GM12891 (cell line): ENCODE data around the gene SULF2. TPM values are rescaled to one million over a fixed set of nuclear protein-coding genes. Genes with fewer than 3 reads are reported as not detected.
"Not testable (repeated sequence)": the region's sequence is repeated elsewhere in the genome, so short reads cannot be mapped to it uniquely, and the experiment has no call there.

Experiments used
- DNase-seq: peaks from one replicate; pipeline ENCODE4 v3.0.0; 2011; ENCODE audit warnings: low spot score; ENCODE audit not compliant: insufficient read length
- FAIRE-seq: peaks from 2 replicates; lab custom pipeline; 2011; peaks lifted over from hg19 to GRCh38; lab: Jason Lieb, UNC
- PAX5 ChIP-seq: IDR thresholded peaks from 2 replicates; pipeline ENCODE4 v1.6.1; 2011; ENCODE audit warnings: low read length, moderate library complexity, mild to moderate bottlenecking; ENCODE audit not compliant: insufficient read depth, severe bottlenecking
- POLR2A ChIP-seq: IDR thresholded peaks from 2 replicates; pipeline ENCODE4 v1.6.1; 2011; ENCODE audit warnings: low read depth, low read length, control low read depth
- POLR2AphosphoS5 ChIP-seq: IDR thresholded peaks from 2 replicates; pipeline ENCODE4 v1.6.1; 2011; ENCODE audit warnings: low read depth, low read length, control low read depth
- POU2F2 ChIP-seq: IDR thresholded peaks from 2 replicates; pipeline ENCODE4 v1.6.1; 2011; ENCODE audit warnings: low read depth, mild to moderate bottlenecking, control low read depth, low read length, moderate library complexity
- SPI1 ChIP-seq: IDR thresholded peaks from 2 replicates; pipeline ENCODE4 v1.6.1; 2011; ENCODE audit warnings: low read depth, low read length, control low read depth
- TAF1 ChIP-seq: IDR thresholded peaks from 2 replicates; pipeline ENCODE4 v1.6.1; 2011; ENCODE audit warnings: low read depth, low read length, control low read depth
- polyA plus RNA-seq: library from polyadenylated mRNA; unstranded; fragments of >200 nt; gene quantifications from one replicate; pipeline ENCODE4 v1.2.1, GENCODE V29; 2012; ENCODE audit warnings: low read depth, missing spikeins, inconsistent platforms; ENCODE audit not compliant: missing spikeins

The SULF2 gene
- 3.1 TPM for polyA plus RNA-seq

DNA sequence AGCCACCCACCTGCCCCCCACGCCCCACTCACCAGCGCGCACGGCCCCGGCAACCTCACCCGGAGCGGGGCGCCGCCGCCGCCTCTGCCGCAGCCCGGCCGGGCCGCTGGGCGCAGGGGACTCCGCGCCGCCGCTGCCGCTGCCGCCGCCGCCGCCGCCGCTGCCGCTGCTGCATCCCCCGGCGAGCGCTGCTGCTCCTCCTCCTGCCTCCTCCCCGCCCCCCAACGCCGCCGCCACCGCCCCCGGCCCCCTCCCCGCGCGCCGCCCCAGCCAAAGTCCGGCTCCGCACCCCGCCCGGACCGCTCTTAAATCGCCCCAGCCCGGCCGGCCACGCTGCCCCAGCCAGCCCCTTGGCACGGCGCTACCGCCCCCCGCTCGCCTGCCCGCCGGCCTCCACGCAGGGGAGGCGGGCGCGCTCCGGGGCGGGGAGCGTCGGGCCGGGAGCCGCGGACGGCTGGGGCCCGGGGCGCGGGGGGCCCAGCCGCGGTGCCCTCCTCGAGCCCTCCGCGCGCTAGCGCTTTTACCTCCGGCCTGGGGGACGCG lies at the start of gene SULF2:
TSS of gene SULF2 (minus strand) at position 171 of the 543 bp plus-strand sequence. CDS start 28,118 bp downstream, outside the sequence.
- DNase-seq (no peak), FAIRE-seq (no peak)
- TF ChIP-seq POLR2A (no peak), POLR2AphosphoS5 (no peak), SPI1 (no peak), POU2F2 (no peak), TAF1 (no peak), PAX5 (no peak)

DNA sequence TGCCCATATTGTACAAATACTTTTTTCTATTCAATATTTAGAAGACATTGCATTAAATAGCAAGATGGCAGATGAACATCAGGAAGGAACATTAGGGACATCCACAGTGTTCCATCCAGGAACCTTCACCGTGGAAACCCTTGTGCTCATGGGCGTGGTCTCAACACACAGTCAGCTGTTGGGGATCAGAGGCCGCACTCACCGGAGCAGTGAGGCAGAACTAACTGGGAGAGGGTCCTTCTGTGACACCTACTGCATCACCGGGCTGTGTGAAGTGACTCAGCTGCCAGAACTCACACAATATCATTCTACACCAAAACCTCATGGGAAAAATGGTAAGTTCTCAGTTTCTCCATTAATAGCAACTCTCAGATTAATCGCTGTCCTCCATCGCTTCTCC lies 46.4 kb upstream of the SULF2 start:
- FAIRE-seq, DNase-seq: not testable (repeated sequence)

DNA sequence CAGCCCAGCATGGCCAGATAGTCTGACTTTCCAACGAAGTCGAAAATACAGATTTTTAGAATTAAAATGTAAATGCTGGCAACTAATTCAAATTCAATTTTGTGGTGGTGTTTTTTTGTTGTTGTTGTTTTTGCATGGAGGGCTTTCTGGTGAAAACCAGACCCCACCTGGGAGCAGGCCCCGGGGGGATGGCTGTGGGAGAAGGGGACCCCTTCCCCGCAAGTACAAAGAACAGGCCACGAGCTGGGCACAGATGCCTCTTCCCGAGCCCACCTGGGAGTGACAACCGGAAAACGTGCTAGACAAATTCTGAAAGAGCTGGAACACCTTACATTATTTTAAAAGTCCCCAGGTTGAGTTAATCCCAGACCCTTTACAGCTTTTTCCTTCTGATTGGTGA lies 41.4 kb upstream of the SULF2 start:
- not testable (repeated sequence) for DNase-seq, FAIRE-seq

DNA sequence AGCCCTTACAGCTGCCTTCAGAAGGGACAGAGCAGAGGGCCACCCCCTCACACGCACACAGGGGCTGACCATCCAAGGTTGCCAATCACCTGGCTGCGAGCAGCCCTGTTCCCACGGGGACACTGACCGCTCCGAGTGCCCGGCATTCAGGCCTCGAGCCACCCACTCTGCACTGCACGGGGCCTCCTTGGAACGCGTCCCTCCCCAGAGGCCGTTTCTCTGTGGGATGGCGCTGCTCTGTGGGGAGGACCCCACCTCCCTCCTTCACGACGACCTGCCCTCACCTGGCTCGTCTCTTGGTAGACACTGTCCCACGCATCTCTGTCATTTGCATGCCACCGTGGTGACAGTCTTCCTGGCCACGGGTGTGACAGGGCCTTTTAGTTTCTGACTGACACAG lies 40.7 kb upstream of the SULF2 start:
- FAIRE-seq, DNase-seq: not testable (repeated sequence)

DNA sequence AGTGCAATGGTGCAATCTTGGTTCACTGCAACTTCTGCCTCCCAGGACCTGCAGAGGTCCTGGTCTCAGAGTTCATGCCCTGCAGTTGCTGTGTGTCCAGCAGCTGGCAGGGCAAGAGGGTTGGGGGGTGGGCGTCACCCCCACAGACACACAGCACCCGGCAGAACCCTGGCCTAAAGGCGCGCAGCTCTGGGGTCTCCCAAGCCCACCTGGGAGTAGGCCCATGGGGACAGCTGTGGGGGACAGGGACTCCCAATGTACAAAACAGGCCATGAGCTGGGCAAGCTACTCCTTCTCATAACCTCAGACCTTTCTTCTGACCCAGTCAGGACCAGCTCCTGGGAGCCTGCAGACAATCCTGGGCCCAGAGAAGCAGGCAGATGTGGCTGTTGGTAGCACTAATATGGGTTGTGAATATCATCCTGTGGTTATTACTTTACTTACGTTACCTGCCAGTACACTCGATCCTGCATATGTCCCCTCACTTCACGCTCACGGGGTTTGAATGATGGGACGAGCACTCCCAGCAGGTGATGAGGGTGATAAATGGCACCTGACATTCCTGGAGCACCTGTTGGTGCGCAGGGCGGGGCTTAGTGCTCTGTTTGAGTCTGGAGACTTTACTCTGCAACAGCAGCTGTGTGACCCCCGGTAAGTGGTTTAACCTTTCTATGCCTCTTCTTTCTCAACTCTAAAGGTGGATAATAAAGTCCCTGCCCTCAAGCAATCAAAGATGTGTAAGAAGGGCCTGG lies 39.9 kb upstream of the SULF2 start:
- FAIRE-seq (no peak), DNase-seq (no peak)
- TF ChIP-seq POLR2A (no peak), TAF1 (no peak), SPI1 (no peak), POU2F2 (no peak), POLR2AphosphoS5 (no peak), PAX5 (no peak)

DNA sequence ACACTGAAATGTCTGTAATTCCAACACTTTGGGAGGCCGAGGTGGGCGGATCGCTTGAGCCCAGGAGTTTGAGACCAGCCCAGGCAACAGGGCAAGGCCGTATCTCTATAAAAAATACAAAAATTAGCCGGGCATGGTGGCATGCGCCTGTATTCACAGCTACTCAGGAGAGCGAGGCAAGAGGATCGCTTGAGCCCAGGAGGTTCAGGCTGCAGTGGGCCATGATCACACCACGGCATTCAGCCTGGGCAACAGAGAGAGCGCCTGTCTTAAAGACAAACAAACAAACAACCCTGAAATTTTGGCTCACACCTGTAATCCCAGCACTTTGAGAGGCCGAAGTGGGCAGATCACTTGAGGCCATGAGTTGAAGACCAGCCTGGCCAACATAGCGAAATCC lies 38.7 kb upstream of the SULF2 start:
- DNase-seq, FAIRE-seq: not testable (repeated sequence)

DNA sequence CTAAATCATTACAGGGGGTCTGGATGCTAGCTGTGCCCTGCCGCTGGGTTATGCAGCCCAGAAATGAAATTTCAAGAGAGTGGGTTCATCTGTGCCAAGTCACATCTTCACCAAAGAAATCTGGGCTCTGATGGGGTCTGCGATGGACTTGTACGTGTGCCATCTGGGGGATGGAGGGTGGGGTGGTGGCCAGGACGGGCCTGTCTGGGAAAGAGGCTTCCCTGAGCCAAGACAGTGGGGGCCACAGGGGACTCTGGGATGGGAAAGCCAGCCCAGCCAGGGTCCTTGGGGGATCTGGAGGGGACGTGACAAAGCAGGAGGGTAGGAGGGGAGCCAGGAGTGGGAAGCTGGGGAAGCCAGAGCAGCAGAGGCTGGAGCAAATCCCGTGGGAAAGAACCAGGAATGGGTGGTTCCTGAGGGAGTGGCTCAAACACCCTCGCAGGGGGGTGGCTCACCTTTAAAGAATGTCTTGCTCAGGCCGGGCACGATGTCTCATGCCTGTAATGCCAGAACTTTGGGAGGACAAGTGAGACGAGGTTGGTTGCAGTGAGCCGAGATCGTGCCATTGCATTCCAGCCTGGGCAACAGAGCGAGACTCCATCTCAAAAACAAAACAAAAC lies 36.3 kb upstream of the SULF2 start:
- DNase-seq (no peak), FAIRE-seq (no peak)
- TF ChIP-seq TAF1 (no peak), POU2F2 (no peak), SPI1 (no peak), POLR2AphosphoS5 (no peak), POLR2A (no peak), PAX5 (no peak)

DNA sequence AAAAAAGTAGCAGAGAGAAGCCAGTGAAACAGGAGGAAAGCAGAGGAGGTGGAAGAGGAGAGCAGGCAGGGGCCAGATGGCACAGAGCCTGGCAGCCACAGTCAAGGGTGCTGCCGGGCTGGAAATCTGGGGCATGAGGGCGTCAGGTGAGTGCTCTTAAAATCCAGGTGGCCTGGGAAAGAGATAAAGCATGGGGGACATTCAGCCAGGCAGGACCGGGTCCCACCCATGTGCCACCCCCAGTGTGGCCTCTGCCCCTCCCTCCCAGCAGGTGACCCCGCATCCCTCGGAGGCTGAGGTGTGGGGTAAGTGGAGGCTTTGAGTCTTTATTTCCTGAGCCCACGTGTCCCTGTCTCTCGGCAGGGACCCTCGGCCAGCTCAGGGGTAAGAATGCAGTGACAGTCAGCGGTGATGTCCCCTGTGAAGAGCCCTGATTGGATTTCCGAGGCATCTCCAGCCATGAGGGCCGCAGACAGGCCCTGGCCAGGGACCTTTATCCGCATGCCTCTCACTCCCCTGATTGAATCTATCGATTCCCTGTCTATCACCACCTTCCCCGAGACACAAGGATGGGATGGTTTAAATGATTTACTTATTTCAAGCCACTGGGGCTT lies 33.8 kb upstream of the SULF2 start:
- TF ChIP-seq SPI1 = no peak
- no peak for TF ChIP-seq PAX5
- no peak for TF ChIP-seq POU2F2
- no peak for TF ChIP-seq TAF1
- TF ChIP-seq POLR2AphosphoS5 = no peak
- no peak for TF ChIP-seq POLR2A
- DNase-seq = no peak
- no peak for FAIRE-seq

DNA sequence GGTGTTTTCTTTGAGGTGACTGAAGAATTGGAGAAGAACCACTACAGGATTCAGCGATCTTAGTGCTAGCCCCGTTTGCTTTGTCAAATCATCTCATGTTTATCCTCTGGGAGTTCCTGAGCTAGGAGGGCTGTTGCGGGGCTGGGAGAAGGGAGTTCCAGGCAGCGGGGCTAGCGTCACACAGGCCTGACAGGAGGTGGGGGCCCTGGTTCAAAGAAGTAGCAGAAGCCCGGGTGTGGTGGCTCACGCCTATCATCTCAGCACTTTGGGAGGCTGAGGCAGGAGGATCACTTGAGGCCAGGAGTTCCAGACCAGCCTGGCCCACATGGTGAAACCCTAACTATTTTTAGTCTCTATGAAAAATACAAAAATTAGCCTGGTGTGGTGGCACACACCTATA lies 33.2 kb upstream of the SULF2 start:
- TF ChIP-seq POLR2A (no peak), POLR2AphosphoS5 (no peak), POU2F2 (no peak), SPI1 (no peak), TAF1 (no peak), PAX5 (no peak)
- FAIRE-seq = no peak
- DNase-seq = no peak

DNA sequence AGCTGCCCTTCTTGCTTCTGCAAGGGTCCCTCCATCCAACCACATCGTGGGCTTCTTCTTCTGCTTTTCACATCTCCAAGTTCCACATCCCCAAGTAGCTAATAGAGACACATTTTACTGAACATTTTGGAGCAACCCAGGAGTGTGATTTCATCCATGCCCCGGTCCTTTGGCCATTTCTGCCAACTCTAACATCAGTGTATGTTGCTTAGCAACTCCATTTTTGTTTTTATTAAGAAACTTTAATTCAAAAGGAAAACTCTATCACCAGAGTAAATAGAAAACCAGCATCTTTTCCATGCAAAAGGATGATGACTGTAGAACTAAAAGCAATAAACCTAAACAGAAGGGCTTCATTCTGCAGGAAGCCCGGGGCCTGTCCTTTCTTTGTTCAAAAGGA lies 32.7 kb upstream of the SULF2 start:
- TF ChIP-seq PAX5 (no peak), POLR2A (no peak), SPI1 (no peak), TAF1 (no peak), POU2F2 (no peak), POLR2AphosphoS5 (no peak)
- DNase-seq (no peak), FAIRE-seq (no peak)

DNA sequence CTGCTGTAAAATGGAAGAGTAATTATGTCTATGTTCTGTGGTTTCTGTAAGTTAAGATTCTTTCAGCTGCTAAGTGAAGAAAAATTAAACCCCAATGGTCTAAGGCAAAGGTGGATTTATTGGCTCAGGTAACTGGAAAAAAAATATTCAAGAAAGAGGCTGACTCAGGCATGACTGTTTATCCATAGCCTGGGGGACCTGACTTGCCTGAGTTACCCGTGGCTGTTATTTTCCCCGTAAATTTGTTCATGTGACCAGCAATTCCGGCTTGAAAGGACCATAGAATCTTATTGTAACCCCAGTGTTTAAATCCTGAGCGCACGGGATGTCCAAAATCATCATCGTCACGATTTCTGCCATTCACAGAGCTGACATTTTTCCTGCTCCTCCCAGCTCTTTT lies 32.3 kb upstream of the SULF2 start:
- TF ChIP-seq POLR2A (no peak), PAX5 (no peak), POU2F2 (no peak), SPI1 (no peak), POLR2AphosphoS5 (no peak), TAF1 (no peak)
- FAIRE-seq = no peak
- no peak for DNase-seq
